Activated T-cell treated with anti-CD3 and anti-CD28 coated beads, Interleukin-2, amount 50 U/mL, for 24 hours (primary cell): Measurements from ENCODE around the gene LOXHD1.

Experiments
- DNase-seq: peaks from one replicate; pipeline ENCODE4 v3.0.0-alpha.2; 2020
- H3K27ac Mint-ChIP-seq: 2 replicates; pipeline ENCODE4 v1.8.0; 2020; ENCODE audit warnings: mild to moderate bottlenecking, mixed read lengths
- H3K27me3 Mint-ChIP-seq: 2 replicates; pipeline ENCODE4 v1.8.0; 2020; ENCODE audit warnings: mixed read lengths
- H3K36me3 Mint-ChIP-seq: 2 replicates; pipeline ENCODE4 v1.8.0; 2020; ENCODE audit warnings: low read depth, mixed read lengths
- H3K4me1 Mint-ChIP-seq: 2 replicates; pipeline ENCODE4 v1.8.0; 2020; ENCODE audit warnings: low read depth, mixed read lengths
- H3K4me3 Mint-ChIP-seq: 2 replicates; pipeline ENCODE4 v1.8.0; 2020; ENCODE audit warnings: mild to moderate bottlenecking, moderate library complexity, mixed read lengths
- H3K9me3 Mint-ChIP-seq: 2 replicates; pipeline ENCODE4 v1.8.0; 2020; ENCODE audit warnings: mixed read lengths

Gene LOXHD1

GRCh38 chr18:46536215-46536874, 120.7 kb downstream of the LOXHD1 start:
- no peak for DNase-seq

GRCh38 chr18:46531482-46531881, 125.5 kb downstream of the LOXHD1 start:
- H3K36me3 Mint-ChIP-seq = no peaks in the 10 kb centered on the region
- H3K4me1 Mint-ChIP-seq = no peaks in the 10 kb centered on the region

More at GRCh38 chr18:46536215-46536874, 120.7 kb downstream of the LOXHD1 start:
- H3K9me3 Mint-ChIP-seq = no peaks in the 10 kb centered on the region
- H3K4me1 Mint-ChIP-seq = no peaks in the 10 kb centered on the region
- peaks cover 2% of the 10 kb centered on the region for H3K27me3 Mint-ChIP-seq
- H3K27ac Mint-ChIP-seq = no peak overlapping the region
- H3K36me3 Mint-ChIP-seq = no peaks in the 10 kb centered on the region
- H3K4me3 Mint-ChIP-seq = no peak overlapping the region

GRCh38 chr18:46528037-46528436, 129.0 kb downstream of the LOXHD1 start:
- Mint-ChIP-seq H3K27ac (no peak overlapping the region), H3K27me3 (peaks cover 10% of the 10 kb centered on the region), H3K4me1 (no peaks in the 10 kb centered on the region), H3K9me3 (no peaks in the 10 kb centered on the region), H3K36me3 (no peaks in the 10 kb centered on the region), H3K4me3 (no peak overlapping the region)
- no peak for DNase-seq

More at GRCh38 chr18:46531482-46531881, 125.5 kb downstream of the LOXHD1 start:
- Mint-ChIP-seq H3K4me3 (no peak overlapping the region), H3K27me3 (peaks cover 2% of the 10 kb centered on the region), H3K27ac (no peak overlapping the region), H3K9me3 (no peaks in the 10 kb centered on the region)
- DNase-seq = no peak

- Mint-ChIP-seq H3K27ac (no peak overlapping the region), H3K4me1 (no peaks in the 10 kb centered on the region), H3K4me3 (no peak overlapping the region), H3K9me3 (no peaks in the 10 kb centered on the region), H3K36me3 (no peaks in the 10 kb centered on the region), H3K27me3 (peaks cover 6% of the 10 kb centered on the region)
- no peak for DNase-seq
Measured at GRCh38 chr18:46519870-46520269, 137.2 kb downstream of the LOXHD1 start.

GRCh38 chr18:46518438-46518837, 138.6 kb downstream of the LOXHD1 start:
- Mint-ChIP-seq H3K4me3 (no peak overlapping the region), H3K27ac (no peak overlapping the region), H3K4me1 (no peaks in the 10 kb centered on the region), H3K36me3 (no peaks in the 10 kb centered on the region), H3K27me3 (peaks cover 3% of the 10 kb centered on the region), H3K9me3 (no peaks in the 10 kb centered on the region)
- no peak for DNase-seq

GRCh38 chr18:46516555-46516954, 140.5 kb downstream of the LOXHD1 start:
- Mint-ChIP-seq H3K4me1 (no peaks in the 10 kb centered on the region), H3K27ac (no peak overlapping the region), H3K36me3 (no peaks in the 10 kb centered on the region), H3K27me3 (no peaks in the 10 kb centered on the region), H3K4me3 (no peak overlapping the region), H3K9me3 (peaks cover 3% of the 10 kb centered on the region)
- no peak for DNase-seq

GRCh38 chr18:46510386-46510785, 146.6 kb downstream of the LOXHD1 start:
- Mint-ChIP-seq H3K36me3 (no peaks in the 10 kb centered on the region), H3K27ac (no peak overlapping the region), H3K27me3 (peaks cover 5% of the 10 kb centered on the region), H3K4me1 (no peaks in the 10 kb centered on the region), H3K4me3 (no peak overlapping the region), H3K9me3 (peaks cover 3% of the 10 kb centered on the region)
- no peak for DNase-seq

- Mint-ChIP-seq H3K9me3 (peaks cover 3% of the 10 kb centered on the region), H3K27me3 (peaks cover 5% of the 10 kb centered on the region), H3K27ac (no peak overlapping the region), H3K36me3 (no peaks in the 10 kb centered on the region), H3K4me3 (no peak overlapping the region), H3K4me1 (no peaks in the 10 kb centered on the region)
- no peak for DNase-seq
Measured at GRCh38 chr18:46509530-46509929, 147.5 kb downstream of the LOXHD1 start.

- H3K27ac Mint-ChIP-seq = no peak overlapping the region
- peaks cover 8% of the 10 kb centered on the region for H3K27me3 Mint-ChIP-seq
- H3K36me3 Mint-ChIP-seq = no peaks in the 10 kb centered on the region
- no peak overlapping the region for H3K4me3 Mint-ChIP-seq
- no peak for DNase-seq
- H3K4me1 Mint-ChIP-seq = no peaks in the 10 kb centered on the region
- no peaks in the 10 kb centered on the region for H3K9me3 Mint-ChIP-seq
Measured at GRCh38 chr18:46506974-46507586, 149.9 kb downstream of the LOXHD1 start.

GRCh38 chr18:46502444-46502843, 154.6 kb downstream of the LOXHD1 start:
- no peak overlapping the region for H3K27ac Mint-ChIP-seq
- H3K27me3 Mint-ChIP-seq = peaks cover 10% of the 10 kb centered on the region
- H3K9me3 Mint-ChIP-seq = no peaks in the 10 kb centered on the region
- no peaks in the 10 kb centered on the region for H3K4me1 Mint-ChIP-seq
- no peak overlapping the region for H3K4me3 Mint-ChIP-seq
- DNase-seq = no peak
- H3K36me3 Mint-ChIP-seq = no peaks in the 10 kb centered on the region

- H3K4me1 Mint-ChIP-seq = no peaks in the 10 kb centered on the region
- DNase-seq = peak; percentile 35
- no peaks in the 10 kb centered on the region for H3K9me3 Mint-ChIP-seq
- H3K4me3 Mint-ChIP-seq = no peak overlapping the region
- H3K27ac Mint-ChIP-seq = no peak overlapping the region
- no peaks in the 10 kb centered on the region for H3K36me3 Mint-ChIP-seq
- H3K27me3 Mint-ChIP-seq = peaks cover 6% of the 10 kb centered on the region
Measured at GRCh38 chr18:46497129-46497528, 159.9 kb downstream of the LOXHD1 start.

- no peaks in the 10 kb centered on the region for H3K9me3 Mint-ChIP-seq
- no peaks in the 10 kb centered on the region for H3K36me3 Mint-ChIP-seq
- no peak for DNase-seq
- peaks cover 7% of the 10 kb centered on the region for H3K27me3 Mint-ChIP-seq
- no peak overlapping the region for H3K4me3 Mint-ChIP-seq
- no peak overlapping the region for H3K27ac Mint-ChIP-seq
- H3K4me1 Mint-ChIP-seq = no peaks in the 10 kb centered on the region
Measured at GRCh38 chr18:46488471-46489213, 168.4 kb downstream of the LOXHD1 start.

- Mint-ChIP-seq H3K36me3 (no peaks in the 10 kb centered on the region), H3K27me3 (peaks cover 8% of the 10 kb centered on the region), H3K9me3 (no peaks in the 10 kb centered on the region), H3K4me3 (no peak overlapping the region), H3K27ac (no peak overlapping the region), H3K4me1 (no peaks in the 10 kb centered on the region)
- DNase-seq = no peak
Measured at GRCh38 chr18:46485675-46486194, 171.3 kb downstream of the LOXHD1 start.

GRCh38 chr18:46484971-46485370, 172.0 kb downstream of the LOXHD1 start:
- Mint-ChIP-seq H3K27ac (no peak overlapping the region), H3K4me1 (no peaks in the 10 kb centered on the region), H3K27me3 (peaks cover 8% of the 10 kb centered on the region), H3K9me3 (no peaks in the 10 kb centered on the region), H3K36me3 (no peaks in the 10 kb centered on the region), H3K4me3 (no peak overlapping the region)
- no peak for DNase-seq

- no peak for DNase-seq
- no peak overlapping the region for H3K27ac Mint-ChIP-seq
- H3K27me3 Mint-ChIP-seq = peaks cover 13% of the 10 kb centered on the region
- H3K9me3 Mint-ChIP-seq = no peaks in the 10 kb centered on the region
- H3K4me3 Mint-ChIP-seq = no peak overlapping the region
- H3K36me3 Mint-ChIP-seq = no peaks in the 10 kb centered on the region
- no peaks in the 10 kb centered on the region for H3K4me1 Mint-ChIP-seq
Measured at GRCh38 chr18:46482831-46483230, 174.2 kb downstream of the LOXHD1 start.
